HT-29 (cell line): ENCODE data around the gene HYAL3. TPM values are rescaled to one million over a fixed set of nuclear protein-coding genes. Genes with fewer than 3 reads are reported as not detected.

Experiments used
- DNase-seq: peaks from one replicate; pipeline ENCODE4 v3.0.0-alpha.2; 2015; ENCODE audit warnings: low spot score
- total RNA-seq: library from RNA; depleted of rRNA; stranded (reverse); fragments of >200 nt; shearing (Covaris generic); gene quantifications from 2 replicates; pipeline ENCODE4 v1.2.3, GENCODE V29; 2014

The HYAL3 gene
- total RNA-seq, 1 experiment from 2014 or later = 12.7 TPM

DNA sequence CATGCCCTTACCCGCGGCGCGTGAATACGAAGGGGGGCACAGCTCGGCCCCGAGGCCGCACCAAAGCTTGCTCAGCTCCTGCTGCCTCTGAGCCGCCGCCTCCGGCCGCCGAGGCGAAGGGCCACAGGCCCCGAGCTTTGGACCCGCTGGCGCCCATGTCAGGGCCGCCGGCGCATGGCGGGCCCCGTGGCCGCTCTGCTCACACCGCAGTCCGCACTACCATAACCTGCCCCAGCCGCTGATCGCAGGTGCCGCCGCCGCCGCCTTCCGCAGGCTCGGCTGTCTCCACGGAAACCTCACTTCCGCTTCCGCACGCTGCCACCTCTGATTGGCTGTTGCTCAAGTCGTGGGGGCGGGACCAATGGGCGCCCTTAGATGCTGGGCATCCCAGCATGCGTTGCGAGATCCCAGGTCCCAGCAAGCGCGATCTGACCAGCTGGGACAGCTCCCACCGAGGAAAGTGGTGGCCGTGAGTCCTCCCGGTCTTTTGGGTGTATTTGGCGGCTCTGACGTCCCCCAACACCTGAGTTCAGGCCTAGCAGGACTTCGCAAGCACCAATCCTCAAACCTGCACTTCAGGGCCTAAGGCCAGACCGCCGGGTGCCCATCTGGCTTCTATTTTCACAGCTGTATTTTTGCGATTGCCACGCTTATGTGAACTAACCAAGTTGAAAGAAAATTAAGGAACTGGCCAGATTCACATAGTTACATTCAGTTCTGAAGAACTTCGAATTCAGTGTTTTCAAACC is 28.9 kb upstream of the HYAL3 start, which contains the start of gene TUSC2:
Gene TUSC2, minus strand, starts transcription at position 281 of the 749 bp plus-strand sequence. Its CDS starts 124 bp downstream, at position 157.
- DNase-seq = peak; percentile 92

DNA sequence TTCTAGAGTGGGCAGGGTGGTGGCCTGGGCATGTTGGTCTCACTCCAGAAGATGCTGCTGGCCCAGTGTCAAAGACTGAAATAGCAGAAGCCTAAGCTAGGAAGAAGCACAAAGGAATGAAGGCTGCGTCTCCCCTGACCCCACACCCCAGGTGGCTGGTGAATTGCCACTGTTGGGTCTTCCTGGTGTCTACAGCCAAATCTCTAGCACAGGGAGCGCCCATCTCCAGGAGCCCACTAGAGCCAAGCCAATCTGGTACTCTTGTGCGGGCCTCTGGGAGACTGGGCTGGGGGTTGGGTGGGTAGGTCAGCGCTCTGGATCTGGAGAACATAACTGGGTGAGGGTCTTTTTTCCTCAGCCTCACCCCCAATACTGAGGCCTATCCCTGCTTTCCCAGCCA is 27.9 kb upstream of the HYAL3 start:
- DNase-seq = no peak

DNA sequence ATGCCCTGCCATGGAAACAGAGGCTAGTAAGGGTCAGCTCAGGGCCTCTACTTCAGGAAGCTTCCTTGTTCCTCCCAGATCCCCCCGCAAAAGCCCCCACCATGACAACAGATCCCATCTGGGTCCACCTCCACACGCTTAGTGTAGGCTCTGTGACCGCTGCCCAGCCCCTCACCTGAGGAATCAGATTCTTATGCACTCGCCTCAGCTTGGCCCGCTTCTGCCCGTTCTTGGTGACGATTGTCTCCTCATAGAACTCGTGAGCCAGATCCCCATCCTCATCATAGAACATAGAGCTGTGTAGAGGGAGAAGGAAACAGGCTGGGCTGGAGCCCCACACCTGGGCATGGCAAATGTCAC is 27.0 kb upstream of the HYAL3 start:
- no peak for DNase-seq

DNA sequence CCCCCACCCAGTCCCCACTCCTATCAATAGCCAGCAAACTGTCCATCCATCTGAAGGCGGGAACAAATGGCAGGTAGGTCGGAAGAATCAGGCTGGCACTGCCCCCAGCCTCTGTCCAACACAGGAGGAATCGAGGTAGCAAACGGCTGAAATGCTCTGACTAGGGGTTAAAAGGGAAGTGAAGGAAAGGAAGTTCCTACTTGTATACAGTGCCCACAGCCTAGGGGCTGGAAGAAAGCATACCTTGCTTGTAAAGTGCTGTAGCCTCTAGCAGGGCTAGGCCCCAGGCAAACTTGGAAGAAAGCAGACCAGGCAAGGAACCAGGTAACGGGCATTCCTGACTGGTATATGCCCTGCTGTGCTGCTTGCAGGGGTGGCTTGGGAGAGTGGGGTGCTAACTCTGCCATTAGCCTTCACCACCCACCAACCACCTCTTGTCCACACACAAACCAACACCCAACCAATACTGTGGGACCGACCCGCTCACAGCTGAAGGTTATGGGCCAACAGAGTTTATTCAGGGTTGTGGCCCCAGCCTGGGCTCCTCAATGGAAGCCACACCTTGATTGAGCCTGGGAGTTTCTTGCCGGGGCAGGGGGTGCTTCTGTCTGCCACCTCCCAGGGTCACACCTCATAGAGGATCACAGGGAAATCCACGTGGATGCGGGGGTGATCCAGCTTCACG is 26.4 kb upstream of the HYAL3 start:
- no peak for DNase-seq

DNA sequence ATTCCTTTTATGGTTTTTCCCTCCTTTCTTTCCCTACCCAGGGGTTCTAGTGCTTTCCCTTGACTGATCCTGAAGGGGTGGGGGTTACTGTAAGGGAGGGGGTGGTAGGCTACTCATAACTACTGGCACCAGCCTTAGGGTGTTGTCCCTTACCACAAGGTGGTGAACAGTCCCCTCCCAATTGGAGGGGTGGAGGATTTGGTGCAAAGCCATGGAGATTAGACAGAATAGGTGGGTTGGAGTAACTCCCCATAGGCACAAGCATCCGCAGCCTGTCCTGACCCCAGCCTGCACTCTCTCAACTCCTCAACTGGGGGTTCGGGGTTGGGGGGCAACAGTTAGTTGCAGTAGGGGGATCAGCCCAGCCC is 25.9 kb upstream of the HYAL3 start:
- no peak for DNase-seq

DNA sequence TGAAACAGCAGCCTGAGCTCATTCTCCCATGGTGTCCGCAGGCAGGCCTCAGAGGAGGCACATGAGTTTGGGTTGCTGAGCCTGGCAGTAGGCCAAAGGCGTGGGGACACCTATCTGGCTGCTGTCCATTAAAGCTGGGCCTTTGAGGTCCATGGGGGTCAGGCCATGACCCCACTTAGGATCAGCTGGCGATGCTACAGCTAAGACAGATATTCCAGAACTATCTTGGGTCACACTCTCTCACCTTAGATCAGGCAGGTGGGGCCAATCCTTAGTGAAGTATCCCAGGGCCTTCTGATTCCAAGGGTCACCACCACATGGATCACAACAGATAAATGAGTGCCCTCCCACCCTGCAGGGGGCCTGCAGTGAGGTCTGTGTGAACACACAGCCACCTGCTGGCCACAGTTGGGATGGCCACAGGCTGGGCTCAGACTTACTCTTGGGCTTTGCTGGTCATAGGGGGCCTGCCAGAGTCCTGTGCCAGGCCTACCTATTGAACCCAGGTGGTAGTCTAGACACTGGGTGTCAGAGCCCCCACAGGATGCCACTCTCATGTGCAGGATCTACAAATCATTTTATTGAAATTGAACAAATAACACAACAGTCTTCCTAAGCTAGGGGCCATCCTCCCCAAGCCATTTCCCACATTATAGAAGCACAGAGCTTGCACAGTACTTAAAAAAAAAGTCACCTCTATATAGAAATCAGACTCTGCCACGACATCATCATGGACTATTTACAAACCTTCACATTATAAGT is 25.3 kb upstream of the HYAL3 start:
- peak; percentile 63 for DNase-seq

DNA sequence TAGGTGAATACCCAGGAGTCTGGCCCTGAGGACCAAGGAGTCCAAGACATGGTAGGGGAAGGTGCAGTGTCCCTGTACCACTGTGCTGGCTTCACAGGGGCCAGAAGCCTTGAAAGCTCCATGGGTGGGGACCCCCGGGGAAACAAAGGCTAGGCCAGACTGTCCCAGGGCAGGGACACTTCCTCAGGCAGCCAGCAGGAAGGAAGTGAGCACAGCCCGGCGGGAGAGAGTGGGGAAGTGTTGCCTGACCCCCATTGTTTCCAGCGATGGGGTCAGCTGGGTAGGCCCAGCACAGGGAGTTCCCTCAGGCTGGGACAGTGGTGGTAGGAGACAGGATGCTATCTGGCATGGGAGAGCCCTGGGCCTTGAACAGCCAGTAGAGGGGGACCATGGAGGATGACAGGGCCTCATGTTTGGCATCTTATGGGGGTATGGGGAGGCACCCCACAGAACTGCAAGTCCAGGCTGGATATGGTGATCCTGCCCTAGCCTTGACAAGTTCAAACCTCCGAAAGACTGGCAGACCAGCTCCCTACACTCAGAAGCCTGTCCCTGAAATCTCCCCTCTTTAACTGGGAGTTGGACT is 24.5 kb upstream of the HYAL3 start:
- no peak for DNase-seq

DNA sequence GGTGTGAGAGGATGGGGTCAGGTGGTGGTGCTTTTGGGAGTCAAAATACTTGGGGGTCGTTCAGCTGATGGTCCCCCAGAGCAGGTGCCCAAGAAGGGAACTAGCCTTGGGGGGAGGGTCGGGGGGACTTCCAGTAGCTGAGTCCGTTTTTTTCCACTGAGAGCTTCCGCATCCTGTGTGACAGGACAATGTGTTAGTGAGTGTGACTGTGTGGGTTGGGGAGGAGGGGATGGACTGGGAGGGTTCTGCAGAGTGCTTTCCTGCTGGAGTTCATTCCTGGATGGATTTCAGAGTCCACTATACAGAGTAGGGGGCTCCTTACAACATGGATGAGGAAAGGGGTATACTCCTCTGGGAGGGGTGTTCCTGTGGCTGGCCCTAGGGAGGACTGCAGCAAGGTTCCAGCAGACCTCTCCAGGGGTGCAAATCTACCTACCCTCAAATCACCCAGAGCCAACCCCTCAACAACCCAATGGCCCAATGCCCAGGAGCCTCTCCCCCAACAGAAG is 23.9 kb upstream of the HYAL3 start:
- DNase-seq = no peak

DNA sequence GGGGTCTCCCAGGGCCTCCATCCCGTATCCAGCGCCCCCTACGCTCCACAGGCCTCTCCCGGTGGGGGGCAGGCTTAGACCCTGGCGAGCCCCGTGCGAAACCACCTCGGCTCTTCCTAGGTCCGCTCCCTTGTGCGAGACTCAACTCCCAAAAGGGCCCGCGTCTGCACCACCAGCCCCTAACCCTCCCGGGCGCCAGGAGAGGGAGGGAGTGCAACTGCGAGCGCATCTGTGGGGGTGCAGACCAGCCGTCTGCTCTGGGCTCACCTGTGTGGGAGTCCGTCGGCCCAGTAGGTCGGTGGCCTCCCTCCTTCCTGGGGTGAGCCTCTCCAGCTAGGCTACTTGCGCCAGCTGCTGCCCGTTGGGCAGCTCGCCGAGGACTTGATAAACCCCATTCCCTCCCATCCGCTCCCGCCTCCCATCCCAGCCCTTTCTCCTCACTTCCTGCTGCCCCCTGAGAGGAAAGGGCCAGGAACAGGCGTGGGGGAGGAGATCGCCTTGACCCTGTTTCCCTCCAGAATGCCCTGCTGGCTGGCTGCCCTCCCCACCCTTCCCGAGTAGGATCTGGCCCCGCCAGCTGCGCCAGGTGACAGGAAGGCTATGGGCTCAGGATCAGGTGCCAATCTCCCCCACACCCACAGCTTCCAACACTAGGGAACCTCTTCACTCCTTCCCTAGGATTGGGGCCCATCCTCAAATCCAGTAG is 23.3 kb upstream of the HYAL3 start, which contains the start of gene HYAL2:
Gene HYAL2, minus strand, starts transcription at position 360 of the 706 bp plus-strand sequence. CDS start 2,256 bp downstream, outside the sequence.
- DNase-seq = peak; percentile 36

DNA sequence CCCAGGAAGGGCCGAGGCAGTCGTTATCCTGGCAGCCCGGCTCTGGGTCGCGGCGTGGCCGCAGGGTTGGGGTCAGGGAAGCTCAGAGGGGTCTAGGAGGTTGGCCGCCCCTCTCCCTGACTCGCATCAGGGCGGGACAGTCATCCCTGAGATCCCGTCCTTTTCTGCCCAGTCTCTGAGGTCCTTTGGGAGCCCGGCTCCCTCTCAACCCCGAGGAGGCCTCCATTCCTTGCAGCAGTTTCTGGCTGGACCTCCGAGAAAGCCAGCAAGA is 22.8 kb upstream of the HYAL3 start:
- DNase-seq = no peak

DNA sequence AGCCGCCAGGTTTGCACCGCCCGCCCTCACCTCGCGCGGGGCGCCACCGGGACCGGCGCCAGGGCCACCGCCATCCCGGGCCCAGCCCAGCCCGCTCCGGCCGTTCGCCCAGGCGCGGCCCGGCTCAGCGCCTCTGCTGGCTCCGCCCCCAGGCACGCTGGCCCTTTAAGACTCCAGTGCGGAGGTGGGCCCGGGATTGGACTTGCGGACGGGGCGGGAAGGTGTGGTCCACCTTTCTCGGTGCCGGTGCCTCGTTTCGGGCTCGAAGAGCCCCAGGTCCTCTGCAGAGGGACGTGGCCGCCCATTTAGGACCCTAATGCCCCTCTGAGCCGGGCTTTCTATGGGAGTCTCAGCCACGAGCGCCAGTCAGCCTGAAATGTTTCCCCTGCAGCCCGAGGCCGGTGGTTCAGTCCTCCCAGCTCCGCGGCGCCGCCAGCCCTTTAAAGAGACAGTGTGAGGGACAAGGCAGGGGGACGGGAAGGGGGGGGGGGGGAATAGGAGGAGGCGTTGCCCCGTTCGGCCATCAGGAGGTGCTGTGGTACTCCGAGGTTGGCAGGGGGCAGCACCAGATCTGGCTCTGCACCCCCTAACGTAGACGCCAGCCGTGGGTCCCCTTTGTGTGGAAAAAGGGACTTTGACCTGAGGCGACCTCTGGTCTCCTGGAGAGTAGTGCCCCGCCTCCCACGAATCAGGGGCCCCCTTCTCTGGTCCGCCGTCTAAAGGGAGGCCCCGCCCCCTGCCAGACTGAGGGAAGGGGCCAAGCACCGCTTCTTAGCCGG is 22.3 kb upstream of the HYAL3 start:
- DNase-seq = peak; percentile 83

DNA sequence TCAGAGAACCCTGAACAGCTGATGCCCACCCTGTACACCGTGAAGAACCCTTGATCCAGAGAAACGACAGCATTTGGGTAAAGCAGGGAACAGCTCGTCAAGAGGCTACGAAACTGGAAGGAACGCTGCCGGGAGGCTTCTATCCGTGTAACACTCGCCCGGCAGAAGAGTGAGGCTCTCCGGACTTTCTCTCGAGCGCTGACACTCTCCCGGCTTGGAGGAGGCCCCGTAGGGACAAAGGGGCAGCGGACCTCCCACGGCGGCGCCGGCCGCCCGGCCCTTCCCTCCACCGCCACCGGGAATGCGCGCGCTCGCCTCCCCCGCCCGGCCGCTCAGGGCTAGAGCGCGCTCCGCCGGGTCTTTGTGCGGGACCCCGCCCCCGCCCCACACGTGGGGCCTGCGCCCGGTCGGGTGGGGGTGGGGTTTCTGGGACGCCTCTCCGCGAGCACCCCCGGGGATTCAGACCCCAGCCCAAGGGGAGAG is 21.7 kb upstream of the HYAL3 start:
- DNase-seq = peak; percentile 52

DNA sequence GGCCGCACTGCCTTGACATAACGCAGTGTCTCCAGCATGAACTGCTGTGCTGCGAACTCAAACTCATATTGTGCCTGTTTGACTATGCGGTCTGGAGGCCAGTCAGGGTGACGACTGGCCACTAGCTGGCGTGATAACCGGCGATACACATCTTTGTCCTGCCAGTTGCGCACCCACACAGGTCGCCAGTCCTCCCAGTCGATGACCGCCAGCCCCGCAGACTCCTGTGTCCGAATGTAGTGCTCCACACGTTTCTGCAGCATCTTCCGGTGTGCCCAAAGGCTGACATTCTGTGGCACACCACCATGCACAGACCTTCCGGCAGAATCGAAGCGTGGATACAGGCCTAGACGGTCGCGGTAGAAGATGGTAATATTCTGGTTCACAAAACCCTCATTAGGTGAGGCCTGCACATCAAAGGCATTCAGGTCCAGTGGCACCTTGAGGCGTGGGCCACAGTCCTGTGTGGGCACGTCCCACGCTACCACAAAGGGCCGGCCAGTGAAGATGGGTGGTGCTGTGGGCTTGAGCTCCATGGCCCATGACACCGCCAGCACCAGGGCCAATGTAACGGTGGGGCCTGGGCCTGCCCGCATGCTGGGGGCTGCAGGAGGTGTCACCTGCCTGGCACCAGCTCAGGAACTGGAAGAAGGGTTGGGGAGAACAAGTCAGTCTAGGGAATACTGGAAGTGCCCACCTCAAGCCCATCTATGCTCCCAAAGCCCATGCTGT is 20.9 kb upstream of the HYAL3 start:
- DNase-seq = no peak

DNA sequence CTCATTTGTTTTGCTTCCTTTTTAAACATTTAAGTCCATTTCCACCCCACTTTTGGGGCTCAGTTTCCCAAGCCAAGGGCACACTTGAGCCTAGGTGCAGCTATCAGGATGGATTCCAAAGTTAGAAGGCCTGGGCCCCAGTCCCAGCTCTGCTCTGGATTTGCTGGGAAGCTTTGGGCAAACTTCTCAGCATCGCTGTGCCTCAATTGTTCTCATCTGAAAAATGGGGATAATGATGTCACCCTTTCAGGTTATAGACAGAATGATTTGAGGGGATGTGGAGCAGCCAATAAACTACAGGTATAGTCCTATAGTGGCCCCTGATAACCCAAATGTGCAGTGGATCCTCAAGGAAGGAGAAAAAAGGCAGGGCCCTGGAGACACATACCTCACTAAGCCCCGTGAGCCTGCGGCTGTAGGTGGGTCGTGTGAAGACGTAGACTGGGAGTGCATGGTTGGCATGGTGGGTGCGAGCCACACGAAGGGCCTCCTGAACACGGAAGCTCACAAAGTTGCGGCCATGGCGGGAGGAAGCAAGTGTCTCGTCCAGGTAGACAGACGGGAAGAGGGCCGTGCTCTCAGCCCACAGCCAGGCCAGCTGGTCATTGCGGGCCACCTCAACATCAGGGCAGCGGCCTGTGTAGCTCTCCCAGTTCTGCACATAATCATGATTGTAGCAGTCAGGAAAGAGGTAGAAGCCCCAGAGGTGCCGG is 20.1 kb upstream of the HYAL3 start:
- no peak for DNase-seq

DNA sequence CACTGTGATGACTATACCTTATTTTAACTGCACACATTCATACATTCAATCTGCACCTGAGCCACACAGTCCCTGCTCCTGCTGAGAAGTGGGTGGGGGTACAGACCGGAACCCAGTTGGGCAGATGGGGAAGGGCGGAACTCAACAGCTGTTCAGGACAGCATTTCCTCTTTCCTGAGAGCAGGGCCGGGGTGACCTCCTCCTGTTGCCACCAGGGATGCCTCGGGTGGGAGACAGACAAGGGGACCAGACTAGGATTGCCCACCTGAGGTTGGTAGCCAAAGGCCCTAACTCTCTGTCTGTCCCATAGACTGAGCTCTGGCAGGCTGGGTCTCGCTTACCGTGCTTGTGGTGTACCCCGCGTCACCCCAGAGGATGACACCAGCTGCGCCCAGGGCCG is 19.4 kb upstream of the HYAL3 start:
- DNase-seq = no peak

DNA sequence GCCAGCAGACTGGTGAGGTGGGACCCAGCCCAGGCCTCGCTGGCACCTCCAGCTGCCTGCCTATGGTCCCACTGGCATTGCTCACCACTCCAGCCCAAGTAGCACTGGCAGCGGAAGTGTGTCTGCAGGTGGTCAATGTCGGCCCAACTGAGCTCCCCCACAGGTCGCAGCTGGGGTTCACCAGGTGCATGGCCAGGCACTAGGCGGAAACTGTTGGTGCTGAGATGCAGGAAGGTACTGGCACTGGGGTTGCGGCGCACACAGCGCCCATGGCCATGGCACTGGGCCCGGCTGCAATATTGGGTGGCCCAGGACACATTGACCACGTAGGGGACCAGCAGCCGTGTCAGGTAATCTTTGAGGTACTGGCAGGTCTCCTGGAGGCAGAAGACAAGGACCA is 19.0 kb upstream of the HYAL3 start:
- no peak for DNase-seq

DNA sequence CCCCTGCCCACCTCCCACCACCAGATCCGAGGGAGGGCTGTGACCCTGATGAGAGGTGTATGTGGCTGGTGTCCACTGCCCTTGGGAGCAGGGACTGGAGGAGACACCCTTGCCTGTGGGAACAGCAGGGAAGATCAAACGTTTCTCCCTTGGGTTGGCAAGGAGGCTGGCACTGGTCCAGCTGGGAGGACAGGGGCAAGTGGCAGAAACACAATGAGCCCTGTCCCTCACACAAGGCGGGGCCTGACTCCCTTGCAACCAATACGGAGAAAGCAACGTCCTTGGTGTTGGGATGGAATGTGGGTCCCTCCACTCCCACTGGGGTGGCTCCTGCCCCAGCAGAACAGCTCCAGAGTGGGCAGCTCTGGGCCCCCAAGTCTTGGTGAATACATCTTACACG is 18.1 kb upstream of the HYAL3 start:
- peak; percentile 71 for DNase-seq

DNA sequence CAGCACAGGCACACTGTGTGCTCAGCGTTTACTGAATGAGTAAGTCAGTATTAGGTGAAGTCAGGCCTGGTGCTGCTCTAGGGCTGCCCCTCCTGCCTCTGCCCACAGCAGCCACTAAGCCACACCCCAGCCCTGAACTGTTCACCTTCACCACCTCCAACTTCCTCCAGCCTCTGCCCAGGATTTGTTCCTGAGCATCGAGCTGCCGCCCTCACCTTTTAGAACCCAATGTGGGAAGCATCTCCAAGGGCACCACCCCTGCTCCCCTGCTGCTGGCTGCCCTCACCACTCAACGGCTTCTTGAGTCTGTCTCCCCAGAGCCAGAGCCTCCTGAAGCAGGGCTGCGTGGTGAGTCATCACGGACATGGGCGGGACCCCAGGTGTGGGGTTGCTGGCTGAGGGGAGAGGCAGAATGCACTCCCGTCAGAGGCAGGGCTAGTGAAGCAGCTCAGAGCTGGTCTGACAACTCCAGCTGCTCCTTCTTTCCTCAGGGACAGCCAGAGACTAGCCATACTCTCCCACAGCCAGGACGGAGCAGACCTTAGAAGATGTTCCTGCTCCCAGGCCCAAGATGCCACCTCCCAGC is 17.5 kb upstream of the HYAL3 start:
- DNase-seq = peak; percentile 91

DNA sequence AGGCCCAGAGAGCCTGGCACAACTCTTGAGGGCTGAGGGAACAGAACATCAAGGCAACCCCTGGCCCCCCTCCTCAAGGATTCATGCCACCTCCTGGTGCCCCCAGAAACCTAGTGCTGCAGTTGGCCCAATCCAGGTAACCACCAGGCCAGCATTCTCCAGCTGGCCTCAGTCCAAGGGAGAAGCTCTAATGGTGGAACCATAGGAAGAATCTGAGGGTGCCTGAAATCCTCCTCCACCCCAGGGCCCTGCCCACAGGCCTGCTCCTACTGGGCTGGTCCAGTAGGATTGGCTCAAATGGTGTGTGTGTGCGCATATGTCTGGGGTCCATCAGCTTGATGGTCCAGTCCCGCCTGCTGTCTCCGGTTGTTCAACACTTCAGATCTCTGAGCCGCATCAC is 15.6 kb upstream of the HYAL3 start:
- DNase-seq = no peak
